HepG2 (cell line): ENCODE results near the gene CD68. TPM values are rescaled to one million over a fixed set of nuclear protein-coding genes. Genes with fewer than 3 reads are reported as not detected.

Experiments
- CEBPB ChIP-seq: IDR thresholded peaks from 2 replicates; pipeline ENCODE4 v1.6.1; 2011; ENCODE audit warnings: low read depth, low read length, improper control_type of control experiment, borderline replicate concordance
- MTA3 ChIP-seq: sonication (generic); formaldehyde crosslinking; IDR thresholded peaks from 2 replicates; pipeline ENCODE4 v1.4.0; 2020; ENCODE audit warnings: missing genetic modification reagents
- NCOA5 ChIP-seq: sonication (generic); formaldehyde crosslinking; IDR thresholded peaks from 2 replicates; pipeline ENCODE4 v1.4.0; 2020; ENCODE audit warnings: missing genetic modification reagents
- NFE2 ChIP-seq: sonication (generic); formaldehyde crosslinking; IDR thresholded peaks from 2 replicates; pipeline ENCODE4 v1.4.0; 2020; ENCODE audit warnings: missing genetic modification reagents
- ZSCAN12 ChIP-seq: sonication (generic); formaldehyde crosslinking; IDR thresholded peaks from 2 replicates; pipeline ENCODE4 v1.9.0; 2021; ENCODE audit warnings: mild to moderate bottlenecking, missing genetic modification reagents
- polyA plus RNA-seq, 8 experiments: library from polyadenylated mRNA; depleted of rRNA in 3 of 8; stranded (reverse) in 7 of 8; unstranded in 1 of 8; fragments of >200 nt; fragmentation: Illumina TruSeq in 4 of 8; extraction: Trizol in 4 of 8; gene quantifications; 2 replicates each; pipeline versions ENCODE4 v1.2.1 to v1.2.3, GENCODE V29; 2011 to 2016; ENCODE audit warnings: low read depth in 4 of 8, missing spikeins in 1 of 8, mixed read lengths in 1 of 8; ENCODE audit not compliant: insufficient read depth in 1 of 8
- total RNA-seq, 5 experiments: library from RNA; depleted of rRNA; stranded (reverse); fragments of >200 nt; fragmentation: Illumina TruSeq; extraction: Trizol; gene quantifications; 2 replicates each; pipeline ENCODE4 v1.2.3, GENCODE V29; 2016; ENCODE audit warnings: low read depth in 1 of 5
- TF ChIP-seq, protein P1 (sequence below): sonication (generic); formaldehyde crosslinking; IDR thresholded peaks from 2 replicates; pipeline ENCODE4 v1.5.1; 2020; ENCODE audit warnings: mild to moderate bottlenecking, moderate library complexity, missing genetic modification reagents
- TF ChIP-seq, protein P2 (sequence below): sonication (generic); formaldehyde crosslinking; IDR thresholded peaks from 2 replicates; pipeline ENCODE4 v1.5.1; 2020; ENCODE audit warnings: missing genetic modification reagents, mild to moderate bottlenecking, borderline replicate concordance
- TF ChIP-seq, protein P3 (sequence below): IDR thresholded peaks from 2 replicates; pipeline ENCODE4 v1.6.1; 2012; ENCODE audit warnings: low read length, improper control_type of control experiment
- TF ChIP-seq, protein P4 (sequence below): sonication (generic); formaldehyde crosslinking; IDR thresholded peaks from 2 replicates; pipeline ENCODE4 v1.4.0; 2020; ENCODE audit warnings: missing genetic modification reagents, mild to moderate bottlenecking, borderline replicate concordance
- TF ChIP-seq, protein P5 (sequence below): sonication (generic); formaldehyde crosslinking; IDR thresholded peaks from 2 replicates; pipeline ENCODE4 v1.5.0; 2020; ENCODE audit warnings: missing genetic modification reagents, mild to moderate bottlenecking, borderline replicate concordance
- TF ChIP-seq, protein P6 (sequence below): sonication (generic); formaldehyde crosslinking; IDR thresholded peaks from 2 replicates; pipeline ENCODE4 v1.4.0; 2020; ENCODE audit warnings: missing genetic modification reagents
- TF ChIP-seq, protein P7 (sequence below): sonication (generic); formaldehyde crosslinking; IDR thresholded peaks from 2 replicates; pipeline ENCODE4 v1.4.0; 2020; ENCODE audit warnings: mild to moderate bottlenecking, missing genetic modification reagents, borderline replicate concordance

Gene CD68
- total and polyA plus RNA-seq, 2 of the 13 experiments (the other 11 are each of a cell fraction or from before 2014, with no cell fraction given) = 10.3 to 104 TPM

DNA sequence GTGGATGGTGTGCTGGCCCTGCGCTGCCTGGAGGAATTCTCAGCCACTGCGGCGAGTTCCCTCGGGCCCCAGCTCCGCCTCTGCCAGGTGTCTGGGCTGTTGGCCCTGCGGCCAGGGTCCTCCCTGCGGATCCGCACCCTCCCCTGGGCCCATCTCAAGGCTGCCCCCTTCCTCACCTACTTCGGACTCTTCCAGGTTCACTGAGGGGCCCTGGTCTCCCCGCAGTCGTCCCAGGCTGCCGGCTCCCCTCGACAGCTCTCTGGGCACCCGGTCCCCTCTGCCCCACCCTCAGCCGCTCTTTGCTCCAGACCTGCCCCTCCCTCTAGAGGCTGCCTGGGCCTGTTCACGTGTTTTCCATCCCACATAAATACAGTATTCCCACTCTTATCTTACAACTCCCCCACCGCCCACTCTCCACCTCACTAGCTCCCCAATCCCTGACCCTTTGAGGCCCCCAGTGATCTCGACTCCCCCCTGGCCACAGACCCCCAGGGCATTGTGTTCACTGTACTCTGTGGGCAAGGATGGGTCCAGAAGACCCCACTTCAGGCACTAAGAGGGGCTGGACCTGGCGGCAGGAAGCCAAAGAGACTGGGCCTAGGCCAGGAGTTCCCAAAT lies 22.2 kb upstream of the CD68 start (continued):
- TF ChIP-seq, protein P1, sequence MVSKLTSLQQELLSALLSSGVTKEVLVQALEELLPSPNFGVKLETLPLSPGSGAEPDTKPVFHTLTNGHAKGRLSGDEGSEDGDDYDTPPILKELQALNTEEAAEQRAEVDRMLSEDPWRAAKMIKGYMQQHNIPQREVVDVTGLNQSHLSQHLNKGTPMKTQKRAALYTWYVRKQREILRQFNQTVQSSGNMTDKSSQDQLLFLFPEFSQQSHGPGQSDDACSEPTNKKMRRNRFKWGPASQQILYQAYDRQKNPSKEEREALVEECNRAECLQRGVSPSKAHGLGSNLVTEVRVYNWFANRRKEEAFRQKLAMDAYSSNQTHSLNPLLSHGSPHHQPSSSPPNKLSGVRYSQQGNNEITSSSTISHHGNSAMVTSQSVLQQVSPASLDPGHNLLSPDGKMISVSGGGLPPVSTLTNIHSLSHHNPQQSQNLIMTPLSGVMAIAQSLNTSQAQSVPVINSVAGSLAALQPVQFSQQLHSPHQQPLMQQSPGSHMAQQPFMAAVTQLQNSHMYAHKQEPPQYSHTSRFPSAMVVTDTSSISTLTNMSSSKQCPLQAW (CRISPR knock-in tag) = no peak
- TF ChIP-seq, protein P2, sequence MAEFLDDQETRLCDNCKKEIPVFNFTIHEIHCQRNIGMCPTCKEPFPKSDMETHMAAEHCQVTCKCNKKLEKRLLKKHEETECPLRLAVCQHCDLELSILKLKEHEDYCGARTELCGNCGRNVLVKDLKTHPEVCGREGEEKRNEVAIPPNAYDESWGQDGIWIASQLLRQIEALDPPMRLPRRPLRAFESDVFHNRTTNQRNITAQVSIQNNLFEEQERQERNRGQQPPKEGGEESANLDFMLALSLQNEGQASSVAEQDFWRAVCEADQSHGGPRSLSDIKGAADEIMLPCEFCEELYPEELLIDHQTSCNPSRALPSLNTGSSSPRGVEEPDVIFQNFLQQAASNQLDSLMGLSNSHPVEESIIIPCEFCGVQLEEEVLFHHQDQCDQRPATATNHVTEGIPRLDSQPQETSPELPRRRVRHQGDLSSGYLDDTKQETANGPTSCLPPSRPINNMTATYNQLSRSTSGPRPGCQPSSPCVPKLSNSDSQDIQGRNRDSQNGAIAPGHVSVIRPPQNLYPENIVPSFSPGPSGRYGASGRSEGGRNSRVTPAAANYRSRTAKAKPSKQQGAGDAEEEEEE (CRISPR knock-in tag) = no peak
- TF ChIP-seq NCOA5 (CRISPR knock-in tag) = no peak
- TF ChIP-seq CEBPB = no peak
- TF ChIP-seq, protein P3, sequence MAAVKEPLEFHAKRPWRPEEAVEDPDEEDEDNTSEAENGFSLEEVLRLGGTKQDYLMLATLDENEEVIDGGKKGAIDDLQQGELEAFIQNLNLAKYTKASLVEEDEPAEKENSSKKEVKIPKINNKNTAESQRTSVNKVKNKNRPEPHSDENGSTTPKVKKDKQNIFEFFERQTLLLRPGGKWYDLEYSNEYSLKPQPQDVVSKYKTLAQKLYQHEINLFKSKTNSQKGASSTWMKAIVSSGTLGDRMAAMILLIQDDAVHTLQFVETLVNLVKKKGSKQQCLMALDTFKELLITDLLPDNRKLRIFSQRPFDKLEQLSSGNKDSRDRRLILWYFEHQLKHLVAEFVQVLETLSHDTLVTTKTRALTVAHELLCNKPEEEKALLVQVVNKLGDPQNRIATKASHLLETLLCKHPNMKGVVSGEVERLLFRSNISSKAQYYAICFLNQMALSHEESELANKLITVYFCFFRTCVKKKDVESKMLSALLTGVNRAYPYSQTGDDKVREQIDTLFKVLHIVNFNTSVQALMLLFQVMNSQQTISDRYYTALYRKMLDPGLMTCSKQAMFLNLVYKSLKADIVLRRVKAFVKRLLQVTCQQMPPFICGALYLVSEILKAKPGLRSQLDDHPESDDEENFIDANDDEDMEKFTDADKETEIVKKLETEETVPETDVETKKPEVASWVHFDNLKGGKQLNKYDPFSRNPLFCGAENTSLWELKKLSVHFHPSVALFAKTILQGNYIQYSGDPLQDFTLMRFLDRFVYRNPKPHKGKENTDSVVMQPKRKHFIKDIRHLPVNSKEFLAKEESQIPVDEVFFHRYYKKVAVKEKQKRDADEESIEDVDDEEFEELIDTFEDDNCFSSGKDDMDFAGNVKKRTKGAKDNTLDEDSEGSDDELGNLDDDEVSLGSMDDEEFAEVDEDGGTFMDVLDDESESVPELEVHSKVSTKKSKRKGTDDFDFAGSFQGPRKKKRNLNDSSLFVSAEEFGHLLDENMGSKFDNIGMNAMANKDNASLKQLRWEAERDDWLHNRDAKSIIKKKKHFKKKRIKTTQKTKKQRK = no peak
- TF ChIP-seq, protein P4, sequence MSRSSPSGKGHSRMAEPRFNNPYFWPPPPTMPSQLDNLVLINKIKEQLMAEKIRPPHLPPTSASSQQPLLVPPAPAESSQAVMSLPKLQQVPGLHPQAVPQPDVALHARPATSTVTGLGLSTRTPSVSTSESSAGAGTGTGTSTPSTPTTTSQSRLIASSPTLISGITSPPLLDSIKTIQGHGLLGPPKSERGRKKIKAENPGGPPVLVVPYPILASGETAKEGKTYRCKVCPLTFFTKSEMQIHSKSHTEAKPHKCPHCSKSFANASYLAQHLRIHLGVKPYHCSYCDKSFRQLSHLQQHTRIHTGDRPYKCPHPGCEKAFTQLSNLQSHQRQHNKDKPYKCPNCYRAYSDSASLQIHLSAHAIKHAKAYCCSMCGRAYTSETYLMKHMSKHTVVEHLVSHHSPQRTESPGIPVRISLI = no peak
- no peak for TF ChIP-seq ZSCAN12 (CRISPR knock-in tag)
- TF ChIP-seq, protein P5, sequence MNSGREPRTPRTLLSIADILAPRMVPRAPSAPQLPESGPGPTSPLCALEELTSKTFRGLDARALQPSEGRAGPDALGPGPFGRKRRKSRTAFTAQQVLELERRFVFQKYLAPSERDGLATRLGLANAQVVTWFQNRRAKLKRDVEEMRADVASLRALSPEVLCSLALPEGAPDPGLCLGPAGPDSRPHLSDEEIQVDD (CRISPR knock-in tag) = no peak
- TF ChIP-seq, protein P6, sequence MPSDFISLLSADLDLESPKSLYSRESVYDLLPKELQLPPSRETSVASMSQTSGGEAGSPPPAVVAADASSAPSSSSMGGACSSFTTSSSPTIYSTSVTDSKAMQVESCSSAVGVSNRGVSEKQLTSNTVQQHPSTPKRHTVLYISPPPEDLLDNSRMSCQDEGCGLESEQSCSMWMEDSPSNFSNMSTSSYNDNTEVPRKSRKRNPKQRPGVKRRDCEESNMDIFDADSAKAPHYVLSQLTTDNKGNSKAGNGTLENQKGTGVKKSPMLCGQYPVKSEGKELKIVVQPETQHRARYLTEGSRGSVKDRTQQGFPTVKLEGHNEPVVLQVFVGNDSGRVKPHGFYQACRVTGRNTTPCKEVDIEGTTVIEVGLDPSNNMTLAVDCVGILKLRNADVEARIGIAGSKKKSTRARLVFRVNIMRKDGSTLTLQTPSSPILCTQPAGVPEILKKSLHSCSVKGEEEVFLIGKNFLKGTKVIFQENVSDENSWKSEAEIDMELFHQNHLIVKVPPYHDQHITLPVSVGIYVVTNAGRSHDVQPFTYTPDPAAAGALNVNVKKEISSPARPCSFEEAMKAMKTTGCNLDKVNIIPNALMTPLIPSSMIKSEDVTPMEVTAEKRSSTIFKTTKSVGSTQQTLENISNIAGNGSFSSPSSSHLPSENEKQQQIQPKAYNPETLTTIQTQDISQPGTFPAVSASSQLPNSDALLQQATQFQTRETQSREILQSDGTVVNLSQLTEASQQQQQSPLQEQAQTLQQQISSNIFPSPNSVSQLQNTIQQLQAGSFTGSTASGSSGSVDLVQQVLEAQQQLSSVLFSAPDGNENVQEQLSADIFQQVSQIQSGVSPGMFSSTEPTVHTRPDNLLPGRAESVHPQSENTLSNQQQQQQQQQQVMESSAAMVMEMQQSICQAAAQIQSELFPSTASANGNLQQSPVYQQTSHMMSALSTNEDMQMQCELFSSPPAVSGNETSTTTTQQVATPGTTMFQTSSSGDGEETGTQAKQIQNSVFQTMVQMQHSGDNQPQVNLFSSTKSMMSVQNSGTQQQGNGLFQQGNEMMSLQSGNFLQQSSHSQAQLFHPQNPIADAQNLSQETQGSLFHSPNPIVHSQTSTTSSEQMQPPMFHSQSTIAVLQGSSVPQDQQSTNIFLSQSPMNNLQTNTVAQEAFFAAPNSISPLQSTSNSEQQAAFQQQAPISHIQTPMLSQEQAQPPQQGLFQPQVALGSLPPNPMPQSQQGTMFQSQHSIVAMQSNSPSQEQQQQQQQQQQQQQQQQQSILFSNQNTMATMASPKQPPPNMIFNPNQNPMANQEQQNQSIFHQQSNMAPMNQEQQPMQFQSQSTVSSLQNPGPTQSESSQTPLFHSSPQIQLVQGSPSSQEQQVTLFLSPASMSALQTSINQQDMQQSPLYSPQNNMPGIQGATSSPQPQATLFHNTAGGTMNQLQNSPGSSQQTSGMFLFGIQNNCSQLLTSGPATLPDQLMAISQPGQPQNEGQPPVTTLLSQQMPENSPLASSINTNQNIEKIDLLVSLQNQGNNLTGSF (CRISPR knock-in tag) = peak; percentile 55; the same call in 1 of the 2 replicates
- TF ChIP-seq NFE2 = no peak
- TF ChIP-seq MTA3 (CRISPR knock-in tag) = no peak
- TF ChIP-seq, protein P7, sequence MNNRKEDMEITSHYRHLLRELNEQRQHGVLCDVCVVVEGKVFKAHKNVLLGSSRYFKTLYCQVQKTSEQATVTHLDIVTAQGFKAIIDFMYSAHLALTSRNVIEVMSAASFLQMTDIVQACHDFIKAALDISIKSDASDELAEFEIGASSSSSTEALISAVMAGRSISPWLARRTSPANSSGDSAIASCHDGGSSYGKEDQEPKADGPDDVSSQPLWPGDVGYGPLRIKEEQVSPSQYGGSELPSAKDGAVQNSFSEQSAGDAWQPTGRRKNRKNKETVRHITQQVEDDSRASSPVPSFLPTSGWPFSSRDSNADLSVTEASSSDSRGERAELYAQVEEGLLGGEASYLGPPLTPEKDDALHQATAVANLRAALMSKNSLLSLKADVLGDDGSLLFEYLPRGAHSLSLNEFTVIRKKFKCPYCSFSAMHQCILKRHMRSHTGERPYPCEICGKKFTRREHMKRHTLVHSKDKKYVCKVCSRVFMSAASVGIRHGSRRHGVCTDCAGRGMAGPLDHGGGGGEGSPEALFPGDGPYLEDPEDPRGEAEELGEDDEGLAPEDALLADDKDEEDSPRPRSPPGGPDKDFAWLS (CRISPR knock-in tag) = no peak
